NB4 (cell line): ENCODE results near the gene RBBP5.

Experiments used
- DNase-seq: peaks from one replicate; pipeline ENCODE4 v3.0.0; 2010; ENCODE audit warnings: low read depth
- H3K4me3 ChIP-seq: one replicate; pipeline ENCODE4 v1.5.1; 2011; ENCODE audit warnings: mild to moderate bottlenecking, low read depth, low read length, moderate library complexity
- MYC ChIP-seq: IDR thresholded peaks from 2 replicates; pipeline ENCODE4 v1.6.1; 2011; ENCODE audit warnings: low read depth, low read length
- POLR2A ChIP-seq: IDR thresholded peaks from 2 replicates; pipeline ENCODE4 v1.6.1; 2011; ENCODE audit warnings: mild to moderate bottlenecking; ENCODE audit not compliant: insufficient read length; ENCODE audit errors: extremely low read depth
- TF ChIP-seq, protein P1 (sequence below): IDR thresholded peaks from one replicate; pipeline ENCODE4 v1.5.1; 2012; ENCODE audit warnings: low read depth, low read length
- TF ChIP-seq, protein P2 (sequence below): IDR thresholded peaks from 2 replicates; pipeline ENCODE4 v1.6.1; 2011; ENCODE audit warnings: low read depth, low read length

Gene RBBP5

DNA sequence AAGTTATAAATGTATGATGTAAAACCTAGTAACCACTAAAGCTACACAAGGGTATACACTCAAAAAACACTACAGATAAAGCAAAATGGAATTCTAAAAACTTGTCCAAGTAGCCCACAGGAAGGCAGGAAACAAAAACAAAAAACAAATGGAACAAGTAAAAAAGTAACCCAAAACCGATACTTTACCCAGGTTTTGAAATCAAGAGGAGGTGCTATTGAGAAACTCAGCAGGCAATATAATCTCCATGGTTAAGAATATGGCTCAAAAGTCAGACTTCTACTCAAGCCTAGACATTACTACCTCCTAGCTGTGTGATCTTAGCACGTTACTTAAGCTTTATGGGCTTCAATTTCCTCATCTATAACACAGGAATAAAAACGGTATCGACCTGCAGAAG is 13.3 kb downstream of the RBBP5 start:
- no peak overlapping the region for H3K4me3 ChIP-seq
- TF ChIP-seq, protein P1, sequence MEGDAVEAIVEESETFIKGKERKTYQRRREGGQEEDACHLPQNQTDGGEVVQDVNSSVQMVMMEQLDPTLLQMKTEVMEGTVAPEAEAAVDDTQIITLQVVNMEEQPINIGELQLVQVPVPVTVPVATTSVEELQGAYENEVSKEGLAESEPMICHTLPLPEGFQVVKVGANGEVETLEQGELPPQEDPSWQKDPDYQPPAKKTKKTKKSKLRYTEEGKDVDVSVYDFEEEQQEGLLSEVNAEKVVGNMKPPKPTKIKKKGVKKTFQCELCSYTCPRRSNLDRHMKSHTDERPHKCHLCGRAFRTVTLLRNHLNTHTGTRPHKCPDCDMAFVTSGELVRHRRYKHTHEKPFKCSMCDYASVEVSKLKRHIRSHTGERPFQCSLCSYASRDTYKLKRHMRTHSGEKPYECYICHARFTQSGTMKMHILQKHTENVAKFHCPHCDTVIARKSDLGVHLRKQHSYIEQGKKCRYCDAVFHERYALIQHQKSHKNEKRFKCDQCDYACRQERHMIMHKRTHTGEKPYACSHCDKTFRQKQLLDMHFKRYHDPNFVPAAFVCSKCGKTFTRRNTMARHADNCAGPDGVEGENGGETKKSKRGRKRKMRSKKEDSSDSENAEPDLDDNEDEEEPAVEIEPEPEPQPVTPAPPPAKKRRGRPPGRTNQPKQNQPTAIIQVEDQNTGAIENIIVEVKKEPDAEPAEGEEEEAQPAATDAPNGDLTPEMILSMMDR, result no peak
- TF ChIP-seq, protein P2, sequence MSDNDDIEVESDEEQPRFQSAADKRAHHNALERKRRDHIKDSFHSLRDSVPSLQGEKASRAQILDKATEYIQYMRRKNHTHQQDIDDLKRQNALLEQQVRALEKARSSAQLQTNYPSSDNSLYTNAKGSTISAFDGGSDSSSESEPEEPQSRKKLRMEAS, result no peak
- TF ChIP-seq POLR2A (no peak), MYC (no peak)
- DNase-seq, result no peak

DNA sequence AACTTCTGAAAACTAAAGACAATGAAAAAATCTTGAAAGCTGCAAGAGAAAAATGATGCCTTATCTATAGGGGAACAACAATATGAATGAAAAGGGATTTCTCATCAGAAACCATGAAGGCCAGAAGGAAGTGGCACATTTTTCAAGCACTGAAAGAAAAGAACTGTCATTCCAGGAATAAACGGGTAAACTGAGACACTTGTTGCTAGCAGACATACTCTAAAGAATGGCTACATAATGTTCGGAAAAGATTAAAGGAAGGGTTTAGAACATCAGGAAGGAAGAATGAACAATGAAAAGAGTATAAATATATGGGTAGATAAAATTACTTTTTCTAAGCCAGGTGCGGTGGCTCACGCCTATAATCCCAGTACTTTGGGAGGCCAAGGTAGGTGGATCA is 14.5 kb downstream of the RBBP5 start:
- no peak for TF ChIP-seq POLR2A
- TF ChIP-seq, protein P1, result no peak
- TF ChIP-seq MYC, result no peak
- TF ChIP-seq, protein P2, result no peak
- no peak overlapping the region for H3K4me3 ChIP-seq
- DNase-seq, result no peak

DNA sequence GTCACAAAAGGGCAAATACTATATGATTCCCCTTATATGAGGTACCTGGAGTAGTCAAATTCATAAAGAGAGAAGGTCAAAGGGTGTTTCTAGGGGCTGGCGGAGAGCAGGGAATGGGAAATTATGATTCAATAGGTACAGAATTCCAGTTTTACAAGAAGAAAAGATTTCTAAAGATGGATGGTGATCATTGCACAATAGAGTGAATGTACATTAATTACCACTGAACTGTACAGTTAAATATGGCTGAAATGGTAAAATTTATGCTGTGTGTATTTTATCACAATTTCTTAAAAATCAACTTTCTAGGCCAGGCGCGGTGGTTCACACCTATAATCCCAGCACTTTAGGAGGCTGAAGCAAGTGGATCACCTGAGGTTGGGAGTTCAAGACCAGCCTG is 19.4 kb downstream of the RBBP5 start:
- no peak overlapping the region for H3K4me3 ChIP-seq
- TF ChIP-seq, protein P1, result no peak
- no peak for TF ChIP-seq MYC
- TF ChIP-seq, protein P2, result no peak
- no peak for TF ChIP-seq POLR2A
- no peak for DNase-seq

DNA sequence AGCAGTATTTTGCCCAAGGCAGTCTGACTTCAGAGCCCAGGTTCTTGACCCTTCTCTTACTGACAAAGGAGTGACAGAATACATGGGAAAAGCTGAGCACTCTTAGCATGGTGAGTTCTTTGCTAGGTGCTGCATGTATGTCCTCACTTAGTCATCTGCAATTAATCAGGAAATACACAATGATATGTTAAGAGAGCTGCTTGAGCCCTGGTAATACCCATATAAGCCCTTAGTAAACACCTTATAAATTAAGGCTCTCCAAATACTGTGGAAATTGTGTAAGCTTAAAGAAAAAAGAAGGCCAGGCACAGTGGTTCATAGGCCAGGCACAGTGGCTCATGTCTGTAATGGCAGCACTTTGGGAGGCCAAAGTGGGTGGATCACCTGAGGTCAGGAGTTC is 23.5 kb downstream of the RBBP5 start:
- no peak for DNase-seq
- no peak overlapping the region for H3K4me3 ChIP-seq
- TF ChIP-seq, protein P2, result no peak
- no peak for TF ChIP-seq MYC
- TF ChIP-seq, protein P1, result no peak
- no peak for TF ChIP-seq POLR2A

DNA sequence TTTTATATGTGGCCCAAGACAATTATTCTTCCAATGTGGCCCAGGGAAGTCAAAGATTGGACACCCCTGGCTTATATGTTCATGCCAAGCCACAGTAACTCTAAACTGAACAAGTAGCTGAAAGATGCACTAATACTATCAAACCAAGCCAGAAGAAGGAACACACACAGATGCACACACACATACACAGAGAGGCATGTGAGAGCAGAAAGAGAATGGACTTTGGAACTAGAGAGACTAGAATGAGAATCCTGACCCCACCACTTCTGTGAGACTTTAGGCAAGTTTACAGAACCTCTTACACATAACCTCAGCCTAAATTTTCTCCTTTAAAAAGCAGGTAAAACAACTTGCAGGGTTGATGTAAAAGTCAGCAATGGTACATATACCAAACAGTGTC is 26.4 kb downstream of the RBBP5 start:
- DNase-seq, result no peak
- TF ChIP-seq POLR2A, result no peak
- no peak for TF ChIP-seq MYC
- TF ChIP-seq, protein P1, result no peak
- TF ChIP-seq, protein P2, result no peak

More for the DNA sequence above, 26.4 kb downstream of the RBBP5 start:
- no peak overlapping the region for H3K4me3 ChIP-seq
